ENCODE measurements around the gene CACHD1. TPM values are rescaled to one million over a fixed set of nuclear protein-coding genes. Genes with fewer than 3 reads are reported as not detected.

The CACHD1 gene
- total RNA-seq, 1 experiment from 2014 or later = 8.4 TPM

DNA sequence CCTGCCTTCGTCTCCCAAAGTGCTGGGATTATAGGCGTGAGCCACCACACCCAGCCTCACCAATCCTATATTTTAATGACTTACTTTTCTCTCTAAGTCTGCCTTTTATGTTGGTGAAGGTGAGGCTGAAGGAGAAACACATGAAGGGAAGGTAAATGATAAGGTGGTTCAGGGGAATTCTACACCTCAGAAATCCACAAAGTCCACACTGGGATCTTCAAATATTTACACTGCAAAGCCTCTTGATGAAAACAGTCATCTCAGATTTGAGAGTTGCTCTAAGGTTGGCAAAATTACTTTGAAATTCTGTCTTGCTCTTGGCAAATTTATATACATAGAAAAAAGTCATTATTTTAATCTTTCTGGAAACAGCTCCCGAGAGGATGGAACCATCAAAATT, 42.0 kb upstream of the CACHD1 start:
- H4K20me1 ChIP-seq (ENCODE audit: insufficient read depth) = no peaks in the 10 kb centered on the region
- CTCF ChIA-PET = no interaction called here
- DNase-seq (ENCODE audit: low read depth, low spot score) (no peak), ATAC-seq (no peak)
- no peak for TF ChIP-seq RAD21 (IDR thresholded peaks at IDR 0.05; ENCODE audit: low read depth)
- no peak for TF ChIP-seq JUND (IDR thresholded peaks at IDR 0.05)
- TF ChIP-seq ELF1 (IDR thresholded peaks at IDR 0.05; ENCODE audit: borderline replicate concordance, low read depth) = no peak
- TF ChIP-seq, protein P1, sequence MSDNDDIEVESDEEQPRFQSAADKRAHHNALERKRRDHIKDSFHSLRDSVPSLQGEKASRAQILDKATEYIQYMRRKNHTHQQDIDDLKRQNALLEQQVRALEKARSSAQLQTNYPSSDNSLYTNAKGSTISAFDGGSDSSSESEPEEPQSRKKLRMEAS (IDR thresholded peaks at IDR 0.05) = no peak
- no peak for TF ChIP-seq YY1 (IDR thresholded peaks at IDR 0.05; ENCODE audit: extremely low read depth, insufficient replicate concordance, low read depth, low read length)
- no peak for TF ChIP-seq TCF7L2 (IDR thresholded peaks at IDR 0.05; ENCODE audit: borderline replicate concordance, extremely low read depth, insufficient read depth, insufficient read length)
- TF ChIP-seq SIN3A (IDR thresholded peaks at IDR 0.05; ENCODE audit: low read depth) = no peak
- TF ChIP-seq POLR2AphosphoS5 (IDR thresholded peaks at IDR 0.05; ENCODE audit: low read depth, low read length) = no peak
- TF ChIP-seq FOSL1 (IDR thresholded peaks at IDR 0.05; ENCODE audit: low read depth) = no peak
- TF ChIP-seq, protein P2, sequence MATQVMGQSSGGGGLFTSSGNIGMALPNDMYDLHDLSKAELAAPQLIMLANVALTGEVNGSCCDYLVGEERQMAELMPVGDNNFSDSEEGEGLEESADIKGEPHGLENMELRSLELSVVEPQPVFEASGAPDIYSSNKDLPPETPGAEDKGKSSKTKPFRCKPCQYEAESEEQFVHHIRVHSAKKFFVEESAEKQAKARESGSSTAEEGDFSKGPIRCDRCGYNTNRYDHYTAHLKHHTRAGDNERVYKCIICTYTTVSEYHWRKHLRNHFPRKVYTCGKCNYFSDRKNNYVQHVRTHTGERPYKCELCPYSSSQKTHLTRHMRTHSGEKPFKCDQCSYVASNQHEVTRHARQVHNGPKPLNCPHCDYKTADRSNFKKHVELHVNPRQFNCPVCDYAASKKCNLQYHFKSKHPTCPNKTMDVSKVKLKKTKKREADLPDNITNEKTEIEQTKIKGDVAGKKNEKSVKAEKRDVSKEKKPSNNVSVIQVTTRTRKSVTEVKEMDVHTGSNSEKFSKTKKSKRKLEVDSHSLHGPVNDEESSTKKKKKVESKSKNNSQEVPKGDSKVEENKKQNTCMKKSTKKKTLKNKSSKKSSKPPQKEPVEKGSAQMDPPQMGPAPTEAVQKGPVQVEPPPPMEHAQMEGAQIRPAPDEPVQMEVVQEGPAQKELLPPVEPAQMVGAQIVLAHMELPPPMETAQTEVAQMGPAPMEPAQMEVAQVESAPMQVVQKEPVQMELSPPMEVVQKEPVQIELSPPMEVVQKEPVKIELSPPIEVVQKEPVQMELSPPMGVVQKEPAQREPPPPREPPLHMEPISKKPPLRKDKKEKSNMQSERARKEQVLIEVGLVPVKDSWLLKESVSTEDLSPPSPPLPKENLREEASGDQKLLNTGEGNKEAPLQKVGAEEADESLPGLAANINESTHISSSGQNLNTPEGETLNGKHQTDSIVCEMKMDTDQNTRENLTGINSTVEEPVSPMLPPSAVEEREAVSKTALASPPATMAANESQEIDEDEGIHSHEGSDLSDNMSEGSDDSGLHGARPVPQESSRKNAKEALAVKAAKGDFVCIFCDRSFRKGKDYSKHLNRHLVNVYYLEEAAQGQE (IDR thresholded peaks at IDR 0.05; ENCODE audit: low read depth) = no peak
- no peak for TF ChIP-seq ZFX (IDR thresholded peaks at IDR 0.05)
- no peak for TF ChIP-seq ZNF274 (IDR thresholded peaks at IDR 0.05; ENCODE audit: low read depth, low read length)
- TF ChIP-seq, protein P3, sequence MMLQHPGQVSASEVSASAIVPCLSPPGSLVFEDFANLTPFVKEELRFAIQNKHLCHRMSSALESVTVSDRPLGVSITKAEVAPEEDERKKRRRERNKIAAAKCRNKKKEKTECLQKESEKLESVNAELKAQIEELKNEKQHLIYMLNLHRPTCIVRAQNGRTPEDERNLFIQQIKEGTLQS (IDR thresholded peaks at IDR 0.05) = no peak
- no peak for TF ChIP-seq POLR2A (IDR thresholded peaks at IDR 0.05; ENCODE audit: borderline replicate concordance, extremely low read depth, insufficient read depth, insufficient read length)
- TF ChIP-seq, protein P4, sequence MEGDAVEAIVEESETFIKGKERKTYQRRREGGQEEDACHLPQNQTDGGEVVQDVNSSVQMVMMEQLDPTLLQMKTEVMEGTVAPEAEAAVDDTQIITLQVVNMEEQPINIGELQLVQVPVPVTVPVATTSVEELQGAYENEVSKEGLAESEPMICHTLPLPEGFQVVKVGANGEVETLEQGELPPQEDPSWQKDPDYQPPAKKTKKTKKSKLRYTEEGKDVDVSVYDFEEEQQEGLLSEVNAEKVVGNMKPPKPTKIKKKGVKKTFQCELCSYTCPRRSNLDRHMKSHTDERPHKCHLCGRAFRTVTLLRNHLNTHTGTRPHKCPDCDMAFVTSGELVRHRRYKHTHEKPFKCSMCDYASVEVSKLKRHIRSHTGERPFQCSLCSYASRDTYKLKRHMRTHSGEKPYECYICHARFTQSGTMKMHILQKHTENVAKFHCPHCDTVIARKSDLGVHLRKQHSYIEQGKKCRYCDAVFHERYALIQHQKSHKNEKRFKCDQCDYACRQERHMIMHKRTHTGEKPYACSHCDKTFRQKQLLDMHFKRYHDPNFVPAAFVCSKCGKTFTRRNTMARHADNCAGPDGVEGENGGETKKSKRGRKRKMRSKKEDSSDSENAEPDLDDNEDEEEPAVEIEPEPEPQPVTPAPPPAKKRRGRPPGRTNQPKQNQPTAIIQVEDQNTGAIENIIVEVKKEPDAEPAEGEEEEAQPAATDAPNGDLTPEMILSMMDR (IDR thresholded peaks at IDR 0.05 in 2 of 3, conservative IDR thresholded peaks at IDR 0.05 in 1 of 3; ENCODE audit: borderline replicate concordance in 1 of 3, insufficient read depth in 1 of 3, low read depth in 2 of 3, low read length in 2 of 3) = no peak
- no peak for TF ChIP-seq CBX3 (IDR thresholded peaks at IDR 0.05; ENCODE audit: low read depth)
- no peak for TF ChIP-seq EZH2 (IDR thresholded peaks at IDR 0.05)
- no peak for TF ChIP-seq EZH2phosphoT487 (IDR thresholded peaks at IDR 0.05; ENCODE audit: borderline replicate concordance)
- no peak for TF ChIP-seq SP1 (IDR thresholded peaks at IDR 0.05; ENCODE audit: low read depth)
- H2AFZ ChIP-seq (ENCODE audit: low read depth, low read length, poor library complexity, severe bottlenecking) = no peak overlapping the region
- H3K9ac ChIP-seq (ENCODE audit: low read length) = no peak overlapping the region
- no peaks in the 10 kb centered on the region for H3K27me3 ChIP-seq (ENCODE audit: insufficient read depth, low read length)
- H3K4me3 ChIP-seq (replicated peaks in 1 of 2; ENCODE audit: low read depth in 1 of 2, low read length in 2 of 2) = no peak overlapping the region
- H3K4me1 ChIP-seq (ENCODE audit: control insufficient read depth in 1 of 2, insufficient read depth in 2 of 2, low read length in 2 of 2) = no peaks in the 10 kb centered on the region
- POLR2A ChIA-PET = no interaction called here
- H3K9me3 ChIP-seq (ENCODE audit: control insufficient read depth in 1 of 2, insufficient read depth in 1 of 2, low read depth in 1 of 2, low read length in 2 of 2) = no peaks in the 10 kb centered on the region
- no peaks in the 10 kb centered on the region for H3K36me3 ChIP-seq (ENCODE audit: control insufficient read depth in 1 of 2, insufficient read depth in 2 of 2, low read length in 2 of 2)
- RAD21 ChIA-PET (ENCODE audit: low non-redundant PET in 1 of 2, low total read pairs in 2 of 2, uncharacterized antibody in 2 of 2, unreplicated experiment in 2 of 2) = no interaction called here
- BruUV-seq (replicated peaks) = no TSS peak
- intact Hi-C loops (cut with micrococcal nuclease) = no loop called here
- H3K9me2 ChIP-seq (ENCODE audit: insufficient read depth) = no peaks in the 10 kb centered on the region
- no peaks in the 10 kb centered on the region for H3K79me2 ChIP-seq (ENCODE audit: insufficient read depth, low read length)
- no peak overlapping the region for H3K4me2 ChIP-seq (ENCODE audit: low read length)
- no peak overlapping the region for H3K27ac ChIP-seq (ENCODE audit: low read depth, low read length)

All from HCT116 (cell line).